K562 (cell line): Measurements from ENCODE around the gene TUB. TPM values are rescaled to one million over a fixed set of nuclear protein-coding genes. Genes with fewer than 3 reads are reported as not detected.

Experiments used
- ATAC-seq: fragments of 200-7000 bp; cut with Tn5 transposase; 3 replicates; pipeline ENCODE4 v1.9.1; 2020; ENCODE audit warnings: moderate library complexity
- BruUV-seq: library from RNA; stranded (reverse); fragments of 400-500 nt; replicated peaks from 2 replicates; lab custom pipeline; 2021; lab: Mats Ljungman, UMichigan
- CTCF ChIA-PET: fragments of 300-600 bp; formaldehyde crosslinking; extraction: SDS; loops from one replicate; lab custom pipeline; 2021; ENCODE audit warnings: low intra/inter-chr PET ratio; lab: Yijun Ruan, JAX
- POLR2A ChIA-PET: fragments of 300-600, 350-650 bp; sonication (Branson Sonifier 250); formaldehyde crosslinking; extraction: SDS; loops from one replicate; lab custom pipeline; 2021; ENCODE audit warnings: antibody characterized with exemption, inconsistent platforms; lab: Yijun Ruan, JAX
- DNase-seq, 4 experiments: peaks; one replicate each; pipeline versions ENCODE4 v3.0.0 to v3.0.0-alpha.2; 2011 to 2018; ENCODE audit warnings: low spot score in 3 of 4, mixed read lengths in 3 of 4; ENCODE audit errors: extremely low read depth in 1 of 4
- FAIRE-seq: peaks from 2 replicates; lab custom pipeline; 2011; peaks lifted over from hg19 to GRCh38; lab: Jason Lieb, UNC
- H2AFZ ChIP-seq: 2 replicates; pipeline ENCODE4 v1.6.0; 2011; ENCODE audit warnings: low read depth, low read length, control low read depth, inconsistent platforms
- H3K27ac ChIP-seq: fragments of 200-600 bp; 3 replicates; pipeline ENCODE4 v1.8.0; 2011; ENCODE audit warnings: low read depth, mild to moderate bottlenecking, control low read depth, inconsistent platforms, low read length, moderate library complexity, mixed read lengths; ENCODE audit errors: extremely low read depth
- H3K27me3 ChIP-seq, 2 experiments: fragments of 300-600 bp in 1 of 2; 2 replicates in 1 of 2; 3 replicates in 1 of 2; pipeline versions ENCODE4 v1.6.0 to v1.8.0; 2011; ENCODE audit warnings: inconsistent platforms in 2 of 2, low read length in 2 of 2, mild to moderate bottlenecking in 1 of 2, mixed read lengths in 1 of 2, moderate library complexity in 1 of 2; ENCODE audit not compliant: control insufficient read depth in 2 of 2, insufficient read depth in 2 of 2
- H3K36me3 ChIP-seq: fragments of 300-600 bp; 3 replicates; pipeline ENCODE4 v1.8.0; 2011; ENCODE audit warnings: mild to moderate bottlenecking, low read length, inconsistent platforms; ENCODE audit not compliant: control insufficient read depth, insufficient read depth
- H3K4me1 ChIP-seq, 2 experiments: fragments of 200-600 bp in 1 of 2; replicated peaks in 1 of 2; 2 replicates in 1 of 2; 3 replicates in 1 of 2; pipeline versions ENCODE4 v1.5.1 to v1.8.0; 2011; ENCODE audit warnings: inconsistent platforms in 2 of 2, low read length in 2 of 2, mild to moderate bottlenecking in 1 of 2, mixed read lengths in 1 of 2, moderate library complexity in 1 of 2; ENCODE audit not compliant: control insufficient read depth in 2 of 2, insufficient read depth in 2 of 2
- H3K4me2 ChIP-seq: 2 replicates; pipeline ENCODE4 v1.6.1; 2011; ENCODE audit warnings: low read length, control low read depth, inconsistent platforms, mixed read lengths; ENCODE audit not compliant: insufficient read depth
- H3K4me3 ChIP-seq: fragments of 200-600 bp; sonication (generic), shearing (Covaris generic); 2 replicates; pipeline ENCODE4 v1.5.1; 2016; ENCODE audit warnings: control low read depth, inconsistent platforms
- H3K79me2 ChIP-seq: fragments of 200-600 bp; 3 replicates; pipeline ENCODE4 v1.8.0; 2011; ENCODE audit warnings: low read length, inconsistent platforms; ENCODE audit not compliant: control insufficient read depth, insufficient read depth
- H3K9ac ChIP-seq, 2 experiments: 2 replicates each; pipeline versions ENCODE4 v1.6.0 to v1.6.1; 2011; ENCODE audit warnings: low read depth in 2 of 2, low read length in 2 of 2, control low read depth in 1 of 2, inconsistent platforms in 1 of 2, mild to moderate bottlenecking in 1 of 2, mixed read lengths in 1 of 2; ENCODE audit not compliant: insufficient read depth in 1 of 2
- H3K9me1 ChIP-seq: one replicate; pipeline ENCODE4 v1.6.0; 2011; ENCODE audit warnings: inconsistent platforms, mild to moderate bottlenecking, low read length, moderate library complexity; ENCODE audit not compliant: control insufficient read depth, insufficient read depth
- H3K9me3 ChIP-seq: replicated peaks from 2 replicates; pipeline ENCODE4 v1.5.1; 2011; ENCODE audit warnings: low read depth, low read length, inconsistent platforms; ENCODE audit not compliant: control insufficient read depth, insufficient read depth
- H4K20me1 ChIP-seq: replicated peaks from 2 replicates; pipeline ENCODE4 v1.6.1; 2011; ENCODE audit warnings: low read length, inconsistent platforms, mixed read lengths; ENCODE audit not compliant: control insufficient read depth, insufficient read depth
- SIX5 ChIP-seq, 2 experiments: IDR thresholded peaks; 2 replicates each; pipeline ENCODE4 v1.6.1; 2011; ENCODE audit warnings: low read length in 2 of 2, borderline replicate concordance in 1 of 2, low read depth in 1 of 2, mild to moderate bottlenecking in 1 of 2, moderate library complexity in 1 of 2; ENCODE audit not compliant: insufficient read depth in 1 of 2
- ZC3H4 ChIP-seq: sonication (generic); formaldehyde crosslinking; IDR thresholded peaks from 2 replicates; pipeline ENCODE4 v1.9.0; 2021; ENCODE audit warnings: missing genetic modification reagents, borderline replicate concordance
- WGBS: fragments of 100-300 bp; shearing (Covaris generic); methylation state at CpG from one replicate; pipeline ENCODE4 v1.1.6; 2016; ENCODE audit warnings: low coverage, mixed read lengths; ENCODE audit not compliant: insufficient coverage; ENCODE audit errors: missing lambda C conversion rate; 5-methylcytosine and 5-hydroxymethylcytosine counted together
- in situ Hi-C: fragments of 300-500 bp; cut with MboI; formaldehyde crosslinking; loops from 4 replicates; pipeline ENCODE4 v1.15.0; 2018; ENCODE audit warnings: inconsistent platforms, mixed read lengths
- intact Hi-C: fragments of 100-400 bp; cut with micrococcal nuclease; formaldehyde crosslinking; loops from 2 replicates; pipeline ENCODE4 v1.14.2; 2022
- polyA plus RNA-seq, 8 experiments: library from polyadenylated mRNA; depleted of rRNA in 4 of 8; stranded (reverse) in 5 of 8; unstranded in 3 of 8; fragments of >200 nt; fragmentation: Nextera tagmentation in 2 of 8; fragmentation: Illumina TruSeq in 1 of 8; extraction: Ambion mirVana in 2 of 8; extraction: Trizol in 1 of 8; gene quantifications; 2 replicates each; pipeline versions ENCODE4 v1.2.1 to v1.2.3, GENCODE V29; 2011 to 2014; ENCODE audit warnings: inconsistent platforms in 1 of 8, missing spikeins in 1 of 8
- total RNA-seq, 7 experiments: library from RNA; depleted of rRNA in 6 of 7; stranded (reverse); fragments of >200 nt in 6 of 7; fragmentation: Illumina TruSeq in 2 of 7; extraction: Trizol in 2 of 7; gene quantifications; 2 replicates each; pipeline versions ENCODE4 v1.2.1 to v1.2.3, GENCODE V29; 2011 to 2021; ENCODE audit warnings: low replicate concordance in 1 of 7
- TF ChIP-seq, protein P1 (sequence below): fragments of 250-450 bp; sonication (Bioruptor Pico); IDR thresholded peaks from 2 replicates; pipeline ENCODE4 v1.6.1; 2021; ENCODE audit warnings: mild to moderate bottlenecking
- TF ChIP-seq, protein P2 (sequence below): sonication (generic); formaldehyde crosslinking; IDR thresholded peaks from 2 replicates; pipeline ENCODE4 v1.8.0; 2022; ENCODE audit warnings: missing genetic modification reagents, mild to moderate bottlenecking, moderate library complexity, borderline replicate concordance
- TF ChIP-seq, protein P3 (sequence below): conservative IDR thresholded peaks from 2 replicates; pipeline ENCODE4 v1.6.1; 2011; ENCODE audit warnings: low read depth, mild to moderate bottlenecking, low read length; ENCODE audit not compliant: control insufficient read depth

TUB gene
- total and polyA plus RNA-seq, 9 of the 15 experiments (the other 6 are each of a cell fraction or from before 2014, with no cell fraction given) = not detected

DNA sequence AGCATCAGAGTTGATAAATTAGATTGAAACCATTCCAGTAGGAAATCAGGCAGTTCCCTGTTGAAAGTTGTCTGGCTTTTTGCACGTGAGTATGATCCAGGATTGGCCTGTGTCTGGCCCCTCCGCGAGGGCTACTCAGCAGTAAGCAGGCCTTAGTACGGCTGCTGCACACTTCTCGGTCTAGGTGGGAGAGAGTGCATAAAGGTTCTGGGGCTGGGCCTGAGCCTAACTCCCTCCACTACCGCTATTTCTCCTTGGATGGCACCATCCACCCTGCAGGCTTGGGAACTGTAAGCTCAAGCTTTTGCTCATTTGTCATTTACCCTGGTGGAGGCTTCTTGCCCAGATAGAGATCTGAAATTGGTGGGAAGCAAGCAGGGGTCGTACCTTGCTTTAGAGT lies 22.0 kb downstream of the TUB start:
- Histone ChIP-seq H4K20me1 (no peaks in the 10 kb centered on the region; the same call in 1 of the 2 replicates), H3K36me3 (no peaks in the 10 kb centered on the region), H3K9me3 (no peaks in the 10 kb centered on the region), H3K79me2 (no peaks in the 10 kb centered on the region), H3K27ac (no peak overlapping the region), H3K4me1 (no peaks in the 10 kb centered on the region), H3K4me2 (no peak overlapping the region), H3K4me3 (no peak overlapping the region), H2AFZ (no peak overlapping the region), H3K9me1 (no peaks in the 10 kb centered on the region), H3K9ac (no peak overlapping the region), H3K27me3 (peaks cover 0 to 27% of the 10 kb centered on the region in 2 experiments; a peak in 3 of 5 replicates)
- ChIA-PET POLR2A (interaction anchor here (0.6 kb wide), 1 partner anchor 9 kb away, joined by 3 read pairs; no protein-coding TSS in a partner anchor), CTCF (no interaction called here)
- 3% methylated on average over 6 of the region's 7 CpGs for WGBS
- ATAC-seq (no peak), FAIRE-seq (no peak), DNase-seq (no peak)
- intact Hi-C loops (no loop called here), in situ Hi-C loops (no loop called here)
- BruUV-seq = no TSS peak
- TF ChIP-seq, protein P1, sequence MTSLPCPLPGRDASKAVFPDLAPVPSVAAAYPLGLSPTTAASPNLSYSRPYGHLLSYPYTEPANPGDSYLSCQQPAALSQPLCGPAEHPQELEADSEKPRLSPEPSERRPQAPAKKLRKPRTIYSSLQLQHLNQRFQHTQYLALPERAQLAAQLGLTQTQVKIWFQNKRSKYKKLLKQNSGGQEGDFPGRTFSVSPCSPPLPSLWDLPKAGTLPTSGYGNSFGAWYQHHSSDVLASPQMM (CRISPR knock-in tag) = no peak
- TF ChIP-seq, protein P2, sequence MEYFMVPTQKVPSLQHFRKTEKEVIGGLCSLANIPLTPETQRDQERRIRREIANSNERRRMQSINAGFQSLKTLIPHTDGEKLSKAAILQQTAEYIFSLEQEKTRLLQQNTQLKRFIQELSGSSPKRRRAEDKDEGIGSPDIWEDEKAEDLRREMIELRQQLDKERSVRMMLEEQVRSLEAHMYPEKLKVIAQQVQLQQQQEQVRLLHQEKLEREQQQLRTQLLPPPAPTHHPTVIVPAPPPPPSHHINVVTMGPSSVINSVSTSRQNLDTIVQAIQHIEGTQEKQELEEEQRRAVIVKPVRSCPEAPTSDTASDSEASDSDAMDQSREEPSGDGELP (CRISPR knock-in tag) = no peak
- TF ChIP-seq SIX5 (IDR thresholded peaks at IDR 0.05; ENCODE audit: borderline replicate concordance in 1 of 2, insufficient read depth in 1 of 2, low read depth in 1 of 2, low read length in 2 of 2) = no peak
- TF ChIP-seq, protein P3, sequence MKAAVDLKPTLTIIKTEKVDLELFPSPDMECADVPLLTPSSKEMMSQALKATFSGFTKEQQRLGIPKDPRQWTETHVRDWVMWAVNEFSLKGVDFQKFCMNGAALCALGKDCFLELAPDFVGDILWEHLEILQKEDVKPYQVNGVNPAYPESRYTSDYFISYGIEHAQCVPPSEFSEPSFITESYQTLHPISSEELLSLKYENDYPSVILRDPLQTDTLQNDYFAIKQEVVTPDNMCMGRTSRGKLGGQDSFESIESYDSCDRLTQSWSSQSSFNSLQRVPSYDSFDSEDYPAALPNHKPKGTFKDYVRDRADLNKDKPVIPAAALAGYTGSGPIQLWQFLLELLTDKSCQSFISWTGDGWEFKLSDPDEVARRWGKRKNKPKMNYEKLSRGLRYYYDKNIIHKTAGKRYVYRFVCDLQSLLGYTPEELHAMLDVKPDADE = no peak
- no peak for TF ChIP-seq ZC3H4
